NCI-H82 (cell line): ENCODE results near the gene BRIP1.
"Not testable (repeated sequence)": the region's sequence is repeated elsewhere in the genome, so short reads cannot be mapped to it uniquely, and the experiment has no call there.

Experiments used
- DNase-seq: peaks from one replicate; lab custom pipeline; 2025; lab: John Stamatoyannopoulos, UW

Gene BRIP1

DNA sequence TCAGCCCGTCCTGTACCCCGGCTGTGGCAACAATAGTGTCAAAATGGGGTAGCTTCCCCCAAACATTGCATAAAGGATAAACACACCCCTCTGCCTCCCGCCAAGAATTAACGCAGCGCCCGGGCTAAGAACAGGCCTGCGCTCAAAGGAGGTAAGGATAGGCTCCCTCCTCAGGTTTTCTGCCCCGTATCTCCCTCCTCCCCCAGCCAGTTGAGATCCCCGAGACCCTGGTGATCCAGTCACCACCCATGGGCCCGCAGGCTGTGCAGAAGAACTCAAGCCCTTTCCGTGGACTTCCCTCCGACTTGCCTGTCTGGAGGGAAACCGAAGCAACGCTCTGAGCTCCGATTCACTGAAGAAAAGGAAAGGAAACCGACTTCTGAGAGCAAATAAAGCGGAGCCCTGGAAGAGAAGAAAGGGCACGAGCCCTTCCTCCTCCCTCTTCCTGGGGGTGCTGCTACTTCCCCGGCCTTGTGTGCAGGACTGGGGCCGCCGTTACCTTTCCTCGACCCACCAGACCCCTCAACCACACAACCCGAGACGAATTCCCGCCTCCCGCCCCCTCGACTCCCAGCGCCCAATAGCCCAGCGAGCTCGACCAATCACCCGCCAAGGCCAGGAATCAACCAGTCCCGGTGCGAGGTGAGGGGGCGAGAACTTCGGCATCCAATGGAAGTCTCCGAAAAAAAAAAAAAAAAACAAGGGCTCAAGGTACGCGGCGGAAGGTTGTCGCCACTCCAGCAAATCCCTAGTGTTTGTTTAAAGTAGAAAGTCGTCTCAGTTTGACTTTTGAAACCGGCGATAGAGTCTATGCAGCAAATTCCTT lies at the start of gene BRIP1:
Gene BRIP1, minus strand, starts transcription at position 554 of the 826 bp plus-strand sequence. CDS start 1,989 bp downstream, outside the sequence.
- peak; percentile 99 for DNase-seq

GRCh38 chr17:61908292-61909037 lies 45.1 kb upstream of the BRIP1 start:
- no peak for DNase-seq

GRCh38 chr17:61907361-61907760 lies 44.0 kb upstream of the BRIP1 start:
- DNase-seq: no peak

GRCh38 chr17:61904094-61904710 lies 40.9 kb upstream of the BRIP1 start:
- no peak for DNase-seq

DNA sequence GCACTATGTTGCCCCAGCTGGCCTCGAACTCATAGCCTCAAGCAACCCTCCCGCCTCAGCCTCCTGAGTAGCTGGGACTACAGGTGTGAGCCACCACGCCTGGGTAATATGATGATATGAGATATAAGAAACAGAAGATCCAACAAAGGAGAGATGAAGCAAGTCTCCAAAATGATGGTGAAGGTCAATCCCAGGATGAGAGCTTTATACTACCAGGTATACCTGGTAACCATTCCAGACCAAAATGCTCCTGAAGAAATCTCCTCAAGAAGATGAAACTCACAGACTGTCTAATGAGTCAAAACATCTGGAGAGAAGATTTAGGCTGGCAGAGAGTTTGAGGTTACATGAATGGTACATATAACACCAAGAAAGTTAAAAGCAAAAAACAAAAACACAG lies 39.9 kb upstream of the BRIP1 start:
- DNase-seq: no peak

GRCh38 chr17:61897548-61898180 lies 34.3 kb upstream of the BRIP1 start:
- DNase-seq: no peak

DNA sequence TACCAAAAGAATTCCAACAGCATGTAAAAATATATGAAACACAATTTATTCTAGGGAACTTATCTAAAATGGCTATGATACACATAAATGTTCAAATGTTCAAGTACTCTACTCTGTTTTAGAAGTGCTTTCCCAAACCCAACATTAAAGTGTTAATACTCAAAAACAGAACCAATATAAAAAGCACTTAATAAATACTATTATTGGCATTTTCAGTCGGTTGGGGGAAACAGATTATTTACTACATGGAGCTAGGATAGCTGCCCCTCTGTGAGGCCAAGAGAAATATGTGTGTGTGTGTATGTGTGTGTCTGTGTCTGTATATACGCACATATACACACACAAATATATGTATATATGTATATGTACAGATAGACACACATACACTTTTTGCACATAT lies 32.1 kb upstream of the BRIP1 start:
- DNase-seq: no peak

- not testable (repeated sequence) for DNase-seq
These were observed 31.0 kb upstream of the BRIP1 start for GRCh38 chr17:61894310-61894709.

GRCh38 chr17:61887733-61888132 lies 24.4 kb upstream of the BRIP1 start:
- DNase-seq: not testable (repeated sequence)

- DNase-seq: not testable (repeated sequence)
These were observed 22.5 kb upstream of the BRIP1 start for GRCh38 chr17:61885865-61886264.

DNA sequence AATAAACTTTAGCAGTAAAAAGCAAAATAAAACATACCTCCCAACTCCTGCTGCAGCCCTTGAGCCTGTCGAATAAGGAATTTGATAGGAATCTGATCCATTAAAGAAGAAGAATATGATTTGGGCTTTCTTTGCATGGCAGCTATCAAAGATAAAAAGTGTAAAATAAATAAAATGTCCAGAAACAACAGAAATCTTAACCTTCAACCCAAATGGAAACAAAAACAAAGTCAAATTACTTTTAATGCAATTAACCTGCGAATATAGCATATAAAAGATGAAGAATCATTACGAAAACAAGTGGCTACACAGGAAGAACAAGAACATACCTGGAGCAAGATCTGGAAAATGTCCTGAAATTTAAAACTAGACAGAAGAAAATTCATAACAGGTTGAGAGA lies 21.5 kb upstream of the BRIP1 start:
- DNase-seq: no peak

GRCh38 chr17:61880589-61881102 lies 17.3 kb upstream of the BRIP1 start:
- DNase-seq: no peak

DNA sequence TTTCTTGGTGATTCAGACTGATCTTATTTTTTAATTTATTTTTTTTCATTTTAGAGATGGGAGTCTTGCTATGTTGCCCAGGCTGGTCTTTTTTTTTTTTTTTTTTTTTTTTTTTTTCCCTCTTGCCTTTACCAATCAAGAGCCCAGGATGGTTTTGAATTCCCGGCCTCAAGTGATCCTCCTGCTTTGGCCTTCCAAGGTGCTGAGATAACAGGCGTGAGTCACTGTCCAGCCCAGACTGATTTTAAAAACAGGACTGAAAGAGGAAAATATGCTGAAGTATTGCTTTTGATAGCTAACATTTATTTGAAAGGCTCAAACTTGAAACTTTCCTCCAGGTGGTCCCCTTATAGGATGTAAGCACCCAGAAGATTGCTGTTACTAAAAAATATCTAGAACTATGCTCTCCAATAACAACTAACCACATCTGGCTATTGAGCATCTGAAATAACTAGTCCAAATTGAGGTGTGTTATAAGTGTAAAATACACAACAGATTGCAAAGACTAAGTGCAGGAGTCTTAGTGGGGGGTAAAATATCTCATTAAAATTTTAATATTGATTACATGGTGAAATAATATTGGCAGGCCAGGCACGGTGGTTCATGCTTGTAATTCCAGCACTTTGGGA lies 15.8 kb upstream of the BRIP1 start:
- no peak for DNase-seq

GRCh38 chr17:61878520-61878919 lies 15.2 kb upstream of the BRIP1 start:
- no peak for DNase-seq

DNA sequence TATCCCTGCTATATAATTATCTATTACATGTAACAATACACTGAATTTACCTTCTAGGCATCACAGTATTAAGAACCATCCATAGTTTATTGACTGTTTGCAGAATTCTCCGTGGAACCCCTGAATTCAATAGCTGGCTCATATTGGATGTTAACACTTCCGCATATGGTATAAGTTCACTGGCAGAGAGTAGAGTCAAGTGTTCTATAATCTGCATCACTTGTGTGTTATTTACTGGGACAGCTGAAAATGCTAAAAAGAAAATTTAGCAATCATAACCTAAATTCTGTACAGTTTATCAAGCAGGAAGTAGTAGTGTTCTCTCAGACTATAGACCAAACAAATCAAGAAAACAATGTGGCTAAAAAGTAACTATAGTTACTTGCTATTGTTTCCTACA lies 14.5 kb upstream of the BRIP1 start:
- no peak for DNase-seq

DNA sequence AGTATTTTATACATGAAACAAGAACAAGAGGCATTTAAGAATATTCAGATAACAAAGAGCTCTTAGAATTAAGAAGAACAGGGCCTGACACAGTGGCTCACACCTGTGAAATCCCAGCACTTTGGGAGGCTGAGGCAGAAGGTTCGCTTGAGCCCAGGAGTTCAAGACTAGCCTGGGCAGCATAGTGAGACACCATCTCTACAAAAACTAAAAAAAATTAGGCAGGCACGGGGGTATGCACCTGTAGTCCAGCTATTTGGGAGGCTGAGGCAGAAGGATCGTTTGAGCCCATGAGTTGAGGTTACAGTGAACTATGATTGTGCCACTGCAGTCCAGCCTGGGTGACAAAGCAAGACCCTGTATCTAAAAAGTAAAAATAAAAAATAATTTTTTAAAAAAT lies 12.5 kb upstream of the BRIP1 start:
- DNase-seq: no peak

GRCh38 chr17:61875285-61875684 lies 12.0 kb upstream of the BRIP1 start:
- no peak for DNase-seq

DNA sequence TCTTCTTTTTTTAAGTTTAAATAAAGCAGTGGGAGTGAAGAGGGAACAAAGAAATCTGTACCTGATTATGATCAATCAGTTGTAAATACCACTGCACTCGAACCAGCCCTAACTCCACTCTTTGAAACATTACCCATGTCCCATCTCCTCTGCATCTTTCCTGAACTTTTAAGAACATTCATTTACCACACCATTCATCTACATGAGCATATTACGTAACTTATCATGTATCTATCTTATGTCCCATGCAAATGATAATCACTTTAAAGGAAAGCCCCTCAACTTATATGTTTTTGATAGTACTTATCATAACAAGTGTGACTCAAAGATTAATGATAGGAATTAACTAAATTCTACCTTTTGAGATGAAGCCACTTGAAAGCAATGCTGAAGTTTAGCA lies 10.7 kb upstream of the BRIP1 start:
- no peak for DNase-seq

DNA sequence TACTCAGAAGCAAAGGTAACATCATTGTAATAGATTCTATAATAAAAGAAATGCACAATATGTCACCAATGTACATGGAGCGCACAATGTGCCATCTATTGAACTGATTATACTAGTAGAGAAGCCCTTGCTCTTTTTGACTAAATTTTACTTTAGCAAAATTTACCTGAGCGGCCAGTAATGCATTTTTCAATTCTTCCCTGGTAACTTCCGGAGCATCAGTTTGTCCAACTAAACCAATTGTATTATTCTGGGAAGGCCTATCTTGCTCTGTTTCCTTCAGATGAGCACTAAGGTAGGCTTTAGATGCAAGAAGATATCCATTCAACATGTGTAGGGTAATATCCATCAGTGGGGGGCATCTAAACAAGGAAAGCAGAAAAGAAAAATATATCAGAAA lies 8.8 kb upstream of the BRIP1 start:
- DNase-seq: no peak

DNA sequence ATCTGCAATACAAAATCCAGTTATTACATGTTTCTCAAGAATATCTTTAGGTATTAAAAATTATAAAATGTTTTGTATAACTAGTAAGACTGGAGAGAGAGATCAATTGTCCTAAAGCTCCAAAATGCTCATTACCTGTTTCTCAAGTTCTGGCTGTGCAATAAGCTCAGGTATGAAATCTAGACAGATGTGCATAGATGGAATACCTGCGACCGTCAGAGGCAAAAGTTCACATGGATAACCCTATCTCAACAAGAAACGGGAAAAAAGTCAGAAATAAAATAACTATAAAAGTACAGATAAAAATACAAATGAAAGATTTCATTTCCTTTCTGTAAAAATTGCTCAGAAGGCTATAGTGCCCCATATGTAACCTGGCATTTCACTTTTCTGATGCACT lies 5.8 kb upstream of the BRIP1 start:
- DNase-seq: no peak

GRCh38 chr17:61868074-61868473 lies 4.7 kb upstream of the BRIP1 start:
- DNase-seq: no peak

- DNase-seq: no peak
These were observed 3.7 kb upstream of the BRIP1 start for GRCh38 chr17:61867033-61867432.
